ENCODE results near the gene SUV39H1.

DNA sequence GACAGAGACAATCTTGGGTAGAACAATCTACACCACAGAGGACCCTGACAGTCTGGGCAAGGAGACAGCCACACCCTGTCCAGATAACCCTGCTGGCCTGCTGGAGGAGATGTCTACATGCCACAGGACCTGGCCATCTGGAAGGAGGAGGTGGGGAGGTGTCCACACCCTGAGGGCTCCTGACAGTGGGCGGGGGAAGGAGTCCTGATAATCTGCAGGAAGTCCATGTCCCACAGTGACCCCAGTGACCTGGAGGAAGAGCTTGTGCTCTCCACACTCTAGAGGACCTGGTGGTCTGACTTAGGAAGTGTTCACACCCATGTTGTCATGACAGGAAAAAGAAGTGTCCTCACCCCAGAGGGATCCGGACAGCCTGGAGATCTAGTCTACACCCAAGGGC, 5.5 kb downstream of the SUV39H1 start:
- TF ChIP-seq EZH2phosphoT487 (IDR thresholded peaks at IDR 0.05; ENCODE audit: insufficient read depth, low read depth) (no peak), EZH2 (IDR thresholded peaks at IDR 0.05; ENCODE audit: insufficient read depth, poor library complexity, severe bottlenecking) (no peak)
